ENCODE data around the gene POU2F3.
"Not testable (repeated sequence)": the region's sequence is repeated elsewhere in the genome, so short reads cannot be mapped to it uniquely, and the experiment has no call there.

Gene POU2F3

GRCh38 chr11:120243221-120243620 is 3.3 kb downstream of the POU2F3 start:
- peaks cover 0 to 68% of the 10 kb centered on the region in 2 donors for H3K27me3 ChIP-seq

DNA sequence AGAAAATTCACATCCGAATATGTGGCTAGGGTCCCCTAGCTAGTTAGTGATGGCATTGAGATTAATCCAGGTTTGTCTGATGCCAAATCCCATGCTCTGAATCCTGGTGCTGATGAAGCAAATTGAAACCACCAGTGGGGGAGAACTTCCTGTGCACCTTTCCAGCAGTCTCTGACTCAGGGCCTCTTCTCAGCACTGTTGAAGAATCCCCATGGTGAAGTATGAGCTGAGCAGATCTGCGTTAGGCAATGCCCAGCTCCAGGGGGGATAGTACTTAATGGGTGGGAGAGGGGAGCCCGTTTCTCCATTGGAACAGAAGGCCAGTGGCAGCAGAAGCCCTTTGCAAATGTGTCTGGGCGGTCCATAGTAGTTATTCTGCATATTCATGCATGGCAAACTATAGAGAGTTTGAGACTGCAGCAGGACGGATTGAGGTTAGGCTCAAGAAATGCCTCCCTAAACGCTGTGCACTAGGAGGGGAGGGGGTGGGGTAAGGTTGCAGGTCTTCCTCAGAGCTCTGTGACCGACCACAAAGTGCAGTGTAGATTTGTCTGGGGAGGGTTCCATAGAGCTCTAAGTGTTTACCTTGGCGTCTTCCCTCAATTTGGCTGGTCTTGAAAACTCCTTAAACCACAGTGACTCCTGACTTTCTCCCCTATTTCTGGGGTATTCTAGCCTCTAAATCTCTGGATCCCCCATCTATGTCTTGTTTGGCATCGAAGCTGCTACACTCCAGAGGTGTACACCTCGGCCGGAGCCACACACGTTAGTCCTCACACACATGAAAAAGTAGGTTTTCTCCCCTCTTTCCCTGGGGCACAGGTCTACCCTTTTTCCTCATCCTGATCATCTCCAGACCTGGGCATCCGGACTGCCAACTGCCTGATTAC is 4.8 kb downstream of the POU2F3 start:
- intact Hi-C loops (cut with DNase I; ENCODE audit: low total_unique reads): no loop called here
- H3K4me1 ChIP-seq: peaks cover 0 to 15% (median 5%) of the 10 kb centered on the region in 4 donors
- no peak overlapping the region for H3K27ac ChIP-seq
- peaks cover 0 to 61% of the 10 kb centered on the region in 2 donors for H3K27me3 ChIP-seq
- no peaks in the 10 kb centered on the region for H3K9me3 ChIP-seq
- no peak overlapping the region for H3K4me3 ChIP-seq
- H3K36me3 ChIP-seq: no peaks in the 10 kb centered on the region
- no peak for DNase-seq
- no peak for TF ChIP-seq CTCF (IDR thresholded peaks at IDR 0.05)

More at GRCh38 chr11:120243221-120243620, 3.3 kb downstream of the POU2F3 start:
- intact Hi-C loops (cut with DNase I; ENCODE audit: low total_unique reads): no loop called here
- no peak overlapping the region for H3K4me3 ChIP-seq
- no peaks in the 10 kb centered on the region for H3K9me3 ChIP-seq
- no peaks in the 10 kb centered on the region for H3K36me3 ChIP-seq
- no peak for DNase-seq
- H3K27ac ChIP-seq: no peak overlapping the region
- H3K4me1 ChIP-seq: peaks cover 0 to 16% (median 5%) of the 10 kb centered on the region in 4 donors
- TF ChIP-seq CTCF (IDR thresholded peaks at IDR 0.05): no peak

DNA sequence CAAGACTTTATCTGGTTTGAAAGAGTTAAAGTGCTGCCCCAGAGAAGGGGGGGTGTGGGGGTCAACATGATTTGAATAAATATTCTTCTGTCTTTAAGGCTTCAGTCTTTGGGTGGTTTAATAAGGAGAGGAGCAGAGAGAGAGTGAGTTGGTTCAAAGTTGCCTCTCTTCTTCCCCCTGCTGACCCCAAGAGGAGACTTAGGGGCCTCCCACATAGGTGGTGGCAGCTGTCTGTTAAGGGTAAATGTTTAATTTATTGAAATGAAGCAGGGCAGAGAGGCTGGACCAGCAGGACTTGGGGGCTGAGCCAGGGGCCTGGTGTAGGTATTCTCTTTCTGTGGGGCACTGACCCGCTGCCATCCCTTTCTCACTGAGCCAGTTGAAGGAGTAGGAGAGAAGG is 5.5 kb downstream of the POU2F3 start:
- intact Hi-C loops (cut with DNase I; ENCODE audit: low total_unique reads): no loop called here
- Histone ChIP-seq H3K36me3 (no peaks in the 10 kb centered on the region), H3K27me3 (peaks cover 0 to 59% of the 10 kb centered on the region in 2 donors), H3K4me3 (no peak overlapping the region), H3K27ac (no peak overlapping the region), H3K9me3 (no peaks in the 10 kb centered on the region), H3K4me1 (peaks cover 0 to 8% (median 0%) of the 10 kb centered on the region in 4 donors)
- no peak for DNase-seq
- TF ChIP-seq CTCF (IDR thresholded peaks at IDR 0.05): no peak

DNA sequence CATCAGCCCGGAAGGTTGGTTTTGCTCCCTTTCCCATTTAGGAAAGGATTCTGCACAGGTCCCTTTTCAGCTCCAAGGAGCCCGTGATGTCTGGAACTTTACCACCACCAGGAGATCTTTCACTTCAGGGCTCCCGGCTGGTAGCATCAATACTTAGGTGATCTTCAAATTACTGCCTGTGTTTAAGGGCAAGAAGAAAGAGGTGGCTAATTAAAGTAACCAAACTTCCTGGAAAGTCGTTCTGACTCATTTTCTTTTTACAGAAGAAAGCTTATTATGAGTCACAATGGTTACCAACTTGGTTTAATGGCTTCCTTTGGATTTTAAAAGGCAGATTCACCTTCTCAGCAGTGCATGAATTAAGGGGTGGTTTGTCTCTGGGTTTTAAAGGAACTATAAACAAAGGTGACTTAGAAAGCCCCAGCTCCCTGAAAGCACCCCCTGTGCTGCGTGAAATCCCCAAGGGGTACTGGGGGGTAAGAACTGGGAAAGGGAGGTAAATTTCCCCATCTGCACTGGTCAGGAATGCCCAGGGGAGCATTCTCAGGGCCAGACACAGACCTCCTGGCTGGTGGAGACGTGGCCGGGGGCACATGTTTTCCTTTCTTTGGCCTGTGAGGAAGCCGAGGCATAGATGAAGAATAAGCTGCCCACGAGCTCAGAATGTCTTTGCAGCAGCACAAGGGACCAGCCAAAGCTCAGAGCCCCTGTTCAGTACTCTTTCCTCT is 8.8 kb downstream of the POU2F3 start:
- Histone ChIP-seq H3K36me3 (no peaks in the 10 kb centered on the region), H3K9me3 (no peaks in the 10 kb centered on the region), H3K27ac (no peak overlapping the region), H3K4me3 (no peak overlapping the region), H3K4me1 (no peaks in the 10 kb centered on the region), H3K27me3 (peaks cover 0 to 53% of the 10 kb centered on the region in 2 donors)
- no peak for TF ChIP-seq CTCF (IDR thresholded peaks at IDR 0.05)
- no peak for DNase-seq
- intact Hi-C loops (cut with DNase I; ENCODE audit: low total_unique reads): no loop called here

- no peak for TF ChIP-seq CTCF (IDR thresholded peaks at IDR 0.05)
- no peaks in the 10 kb centered on the region for H3K36me3 ChIP-seq
- H3K4me1 ChIP-seq: no peaks in the 10 kb centered on the region
- no peak overlapping the region for H3K27ac ChIP-seq
- DNase-seq: no peak
- H3K9me3 ChIP-seq: no peaks in the 10 kb centered on the region
- H3K4me3 ChIP-seq: no peak overlapping the region
- peaks cover 0 to 58% of the 10 kb centered on the region in 2 donors for H3K27me3 ChIP-seq
- intact Hi-C loops (cut with DNase I; ENCODE audit: low total_unique reads): no loop called here
These were observed 9.6 kb downstream of the POU2F3 start for GRCh38 chr11:120249279-120250262.

DNA sequence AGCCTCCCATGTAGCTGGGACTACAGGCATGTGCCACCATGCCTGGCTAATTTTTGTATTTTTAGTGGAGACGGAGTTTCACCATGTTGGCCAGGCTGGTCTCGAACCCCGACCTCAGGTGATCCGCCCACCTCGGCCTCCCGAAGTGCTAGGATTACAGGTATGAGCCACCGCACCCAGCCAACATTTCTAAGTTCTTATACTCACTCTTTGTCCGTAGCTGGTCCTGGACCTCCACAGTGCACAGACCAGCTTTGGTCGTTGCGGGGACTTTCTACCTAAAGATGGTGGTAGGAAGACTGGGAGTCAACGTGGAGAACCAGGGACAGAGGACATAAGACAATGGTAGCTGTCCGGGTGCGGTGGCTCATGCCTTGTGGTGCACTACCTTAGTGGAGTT is 13.4 kb downstream of the POU2F3 start:
- H3K27ac ChIP-seq; intact Hi-C loops (cut with DNase I; ENCODE audit: low total_unique reads); H3K4me1 ChIP-seq; H3K9me3 ChIP-seq; H3K36me3 ChIP-seq; H3K4me3 ChIP-seq; DNase-seq: not testable (repeated sequence)
- H3K27me3 ChIP-seq: peaks cover 0 to 84% of the 10 kb centered on the region in 2 donors

All from tibial artery (tissue), 4 donors.